Measurements from ENCODE around the gene LRRC63. TPM values are rescaled to one million over a fixed set of nuclear protein-coding genes. Genes with fewer than 3 reads are reported as not detected.

The LRRC63 gene
- total RNA-seq, 1 donor from 2014 or later = not detected

- Histone ChIP-seq H3K27ac (no peak overlapping the region), H3K36me3 (no peaks in the 10 kb centered on the region), H3K27me3 (no peaks in the 10 kb centered on the region), H3K4me1 (no peaks in the 10 kb centered on the region), H3K4me3 (no peak overlapping the region), H3K9me3 (no peaks in the 10 kb centered on the region)
- no peak for DNase-seq (ENCODE audit: low spot score in 2 of 2)
- intact Hi-C loops (cut with DNase I) = loop anchor here (10.0 kb wide), 1 partner anchor 792 kb away; no protein-coding TSS in a partner anchor
- TF ChIP-seq, protein P1, sequence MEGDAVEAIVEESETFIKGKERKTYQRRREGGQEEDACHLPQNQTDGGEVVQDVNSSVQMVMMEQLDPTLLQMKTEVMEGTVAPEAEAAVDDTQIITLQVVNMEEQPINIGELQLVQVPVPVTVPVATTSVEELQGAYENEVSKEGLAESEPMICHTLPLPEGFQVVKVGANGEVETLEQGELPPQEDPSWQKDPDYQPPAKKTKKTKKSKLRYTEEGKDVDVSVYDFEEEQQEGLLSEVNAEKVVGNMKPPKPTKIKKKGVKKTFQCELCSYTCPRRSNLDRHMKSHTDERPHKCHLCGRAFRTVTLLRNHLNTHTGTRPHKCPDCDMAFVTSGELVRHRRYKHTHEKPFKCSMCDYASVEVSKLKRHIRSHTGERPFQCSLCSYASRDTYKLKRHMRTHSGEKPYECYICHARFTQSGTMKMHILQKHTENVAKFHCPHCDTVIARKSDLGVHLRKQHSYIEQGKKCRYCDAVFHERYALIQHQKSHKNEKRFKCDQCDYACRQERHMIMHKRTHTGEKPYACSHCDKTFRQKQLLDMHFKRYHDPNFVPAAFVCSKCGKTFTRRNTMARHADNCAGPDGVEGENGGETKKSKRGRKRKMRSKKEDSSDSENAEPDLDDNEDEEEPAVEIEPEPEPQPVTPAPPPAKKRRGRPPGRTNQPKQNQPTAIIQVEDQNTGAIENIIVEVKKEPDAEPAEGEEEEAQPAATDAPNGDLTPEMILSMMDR (IDR thresholded peaks at IDR 0.05) = no peak
Observed at GRCh38 chr13:46166947-46167610, 44.6 kb upstream of the LRRC63 start.

DNA sequence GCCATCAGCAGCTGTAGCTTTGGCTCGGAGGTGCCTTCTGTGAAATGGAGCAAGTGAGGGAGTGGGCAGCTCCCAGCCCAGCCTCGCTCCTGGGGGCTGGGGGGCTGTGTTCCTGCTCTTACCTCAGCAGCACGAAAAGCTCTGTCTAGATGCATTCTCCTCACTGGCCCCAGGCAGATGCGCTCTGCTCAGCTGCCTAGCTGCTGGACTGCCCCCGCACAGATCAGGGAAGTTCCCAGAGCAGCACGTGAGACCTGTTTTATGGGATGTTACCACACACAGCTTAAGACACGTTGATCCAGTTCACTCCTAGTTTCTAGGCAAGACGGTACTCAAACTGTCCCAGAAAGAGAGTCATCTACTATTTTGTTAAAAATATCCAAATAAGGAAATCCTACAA, 43.4 kb upstream of the LRRC63 start:
- DNase-seq (ENCODE audit: low spot score in 2 of 2) = peak in 1 of 2 donors; percentile 69
- intact Hi-C loops (cut with DNase I) = loop anchor here (10.0 kb wide), 1 partner anchor 794 kb away; no protein-coding TSS in a partner anchor
- TF ChIP-seq, protein P1 (IDR thresholded peaks at IDR 0.05) = no peak
- Histone ChIP-seq H3K27ac (no peak overlapping the region), H3K9me3 (no peaks in the 10 kb centered on the region), H3K4me3 (no peak overlapping the region), H3K27me3 (no peaks in the 10 kb centered on the region), H3K36me3 (no peaks in the 10 kb centered on the region), H3K4me1 (no peaks in the 10 kb centered on the region)

GRCh38 chr13:46168783-46169182, 42.9 kb upstream of the LRRC63 start:
- no peaks in the 10 kb centered on the region for H3K27me3 ChIP-seq
- H3K27ac ChIP-seq = no peak overlapping the region
- no peak overlapping the region for H3K4me3 ChIP-seq
- no peak for DNase-seq (ENCODE audit: low spot score in 2 of 2)
- H3K4me1 ChIP-seq = no peaks in the 10 kb centered on the region
- H3K9me3 ChIP-seq = no peaks in the 10 kb centered on the region
- intact Hi-C loops (cut with DNase I) = loop anchor here (10.0 kb wide), 1 partner anchor 794 kb away; no protein-coding TSS in a partner anchor
- no peaks in the 10 kb centered on the region for H3K36me3 ChIP-seq
- TF ChIP-seq, protein P1 (IDR thresholded peaks at IDR 0.05) = no peak

DNA sequence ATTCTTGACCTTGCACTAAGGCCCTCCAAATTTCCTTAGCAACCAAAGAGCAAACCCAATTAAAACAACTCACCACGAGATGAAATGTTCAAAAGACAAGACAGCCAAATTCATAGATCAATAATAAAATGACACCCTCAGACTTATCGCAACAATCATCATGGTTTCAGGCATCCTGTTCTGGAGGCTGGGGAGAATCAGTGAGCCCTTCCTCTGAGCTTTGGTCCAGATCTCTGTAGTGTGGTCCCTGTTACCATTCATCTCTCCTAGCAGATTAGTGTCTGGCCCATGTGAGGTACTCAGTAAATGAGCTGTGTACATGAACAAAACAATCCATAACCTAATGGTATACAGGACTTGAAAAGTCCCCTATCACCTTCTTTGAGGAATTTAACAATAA, 42.0 kb upstream of the LRRC63 start:
- H3K27ac ChIP-seq = no peak overlapping the region
- intact Hi-C loops (cut with DNase I) = loop anchor here (10.0 kb wide), 1 partner anchor 795 kb away; no protein-coding TSS in a partner anchor
- no peaks in the 10 kb centered on the region for H3K27me3 ChIP-seq
- no peak for DNase-seq (ENCODE audit: low spot score in 2 of 2)
- H3K4me3 ChIP-seq = no peak overlapping the region
- no peaks in the 10 kb centered on the region for H3K36me3 ChIP-seq
- TF ChIP-seq, protein P1 (IDR thresholded peaks at IDR 0.05) = no peak
- no peaks in the 10 kb centered on the region for H3K9me3 ChIP-seq
- no peaks in the 10 kb centered on the region for H3K4me1 ChIP-seq

GRCh38 chr13:46170268-46170667, 41.5 kb upstream of the LRRC63 start:
- H3K9me3 ChIP-seq = no peaks in the 10 kb centered on the region
- H3K4me1 ChIP-seq = no peaks in the 10 kb centered on the region
- intact Hi-C loops (cut with DNase I) = no loop called here
- H3K4me3 ChIP-seq = no peak overlapping the region
- no peaks in the 10 kb centered on the region for H3K36me3 ChIP-seq
- no peaks in the 10 kb centered on the region for H3K27me3 ChIP-seq
- TF ChIP-seq, protein P1 (IDR thresholded peaks at IDR 0.05) = no peak
- no peak for DNase-seq (ENCODE audit: low spot score in 2 of 2)
- H3K27ac ChIP-seq = no peak overlapping the region

All from ascending aorta (tissue), 2 donors.